ENCODE data around the gene ITGAL. TPM values are rescaled to one million over a fixed set of nuclear protein-coding genes. Genes with fewer than 3 reads are reported as not detected.
A peak's percentile ranks its signal among the peaks of the same experiment; 100 is the strongest.

Gene ITGAL
- total RNA-seq, 1 donor from 2014 or later = 14.5 TPM

DNA sequence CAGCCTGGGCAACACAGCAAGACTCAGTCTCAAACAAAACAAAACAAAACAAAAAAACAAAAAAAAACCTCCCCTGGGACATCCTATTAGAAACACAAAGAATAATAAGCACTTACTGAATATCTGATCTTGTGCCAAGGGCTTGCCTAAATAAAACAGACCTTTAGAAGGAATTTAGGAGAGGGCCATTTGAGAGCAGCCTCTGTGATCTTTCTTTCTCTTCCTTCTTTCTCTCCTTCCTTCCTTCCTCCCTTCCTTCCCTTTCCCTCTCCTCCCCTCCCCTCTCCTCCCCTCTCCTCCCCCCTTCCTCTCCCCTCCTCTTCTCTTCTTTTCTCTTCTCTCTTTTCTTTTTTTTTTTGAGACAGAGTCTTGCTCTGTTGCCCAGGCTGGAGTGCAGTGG, 12.3 kb downstream of the ITGAL start:
- ATAC-seq = no peak
- no peak for DNase-seq (ENCODE audit: low spot score)
- intact Hi-C loops (cut with DNase I) = no loop called here

DNA sequence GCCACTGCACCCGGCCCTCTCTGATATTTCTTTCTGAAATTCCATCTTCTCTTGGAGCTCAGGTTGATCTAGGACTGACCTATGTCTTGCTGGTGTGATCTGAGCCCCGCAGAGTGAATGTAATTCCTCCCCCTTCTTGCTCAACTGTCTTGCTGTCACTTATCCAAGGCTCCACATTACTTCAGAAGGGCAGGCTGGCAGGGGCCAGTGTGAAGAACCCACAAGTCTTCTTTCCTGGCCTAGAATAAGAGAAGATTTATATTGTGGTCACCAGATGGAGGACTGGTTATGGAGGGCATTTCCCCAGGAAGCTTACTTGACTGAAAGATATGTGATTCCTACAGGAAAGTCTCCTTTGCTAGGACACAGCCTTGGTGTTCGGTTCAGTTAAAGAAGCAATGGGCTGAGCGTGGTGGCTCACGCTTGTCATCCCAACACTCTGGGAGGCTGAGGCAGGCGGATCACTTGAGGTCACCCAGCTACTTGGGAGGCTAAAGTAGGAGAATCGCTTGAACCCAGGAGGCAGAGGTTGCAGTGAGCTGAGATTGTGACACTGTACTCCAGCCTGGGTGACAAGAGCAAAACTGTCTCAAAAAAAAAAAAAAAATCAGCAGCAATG, 13.4 kb downstream of the ITGAL start:
- intact Hi-C loops (cut with DNase I) = no loop called here
- ATAC-seq = no peak

DNA sequence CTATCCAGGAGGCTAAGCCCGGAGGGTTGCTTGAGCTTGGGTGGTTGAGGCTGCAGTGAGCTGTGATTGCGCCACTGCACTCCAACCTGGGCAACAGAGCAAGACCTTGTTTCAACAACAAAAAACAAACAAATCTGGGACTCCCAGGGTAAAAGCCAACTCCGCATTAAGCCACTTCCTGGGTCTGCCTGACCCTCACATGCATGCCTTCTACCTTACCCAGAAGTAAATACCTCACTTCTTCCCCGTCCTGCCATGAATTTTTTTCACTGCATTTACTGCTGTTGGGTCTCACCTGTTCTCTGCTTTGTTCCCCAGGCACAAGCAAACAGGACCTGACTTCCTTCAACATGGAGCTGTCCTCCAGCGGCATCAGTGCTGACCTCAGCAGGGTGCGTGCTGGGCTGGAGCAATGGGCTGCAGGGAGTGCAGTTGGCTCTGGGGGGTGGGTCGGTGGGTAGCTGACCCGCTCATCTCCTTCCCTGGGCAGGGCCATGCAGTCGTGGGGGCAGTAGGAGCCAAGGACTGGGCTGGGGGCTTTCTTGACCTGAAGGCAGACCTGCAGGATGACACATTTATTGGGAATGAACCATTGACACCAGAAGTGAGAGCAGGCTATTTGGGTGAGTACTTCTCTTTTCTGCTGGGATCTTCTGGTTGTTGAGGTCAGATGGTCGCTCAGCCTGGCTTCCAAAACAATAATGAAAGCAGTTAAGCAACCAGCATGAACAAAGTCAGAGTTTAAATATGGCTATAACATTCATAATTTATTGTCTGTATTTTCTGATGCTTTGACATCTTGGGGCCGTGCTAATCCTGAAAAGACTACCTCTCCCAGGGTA, 16.4 kb downstream of the ITGAL start:
- DNase-seq (ENCODE audit: low spot score) (no peak), ATAC-seq (no peak)
- intact Hi-C loops (cut with DNase I) = no loop called here

More for the DNA sequence above, 13.4 kb downstream of the ITGAL start:
- DNase-seq (ENCODE audit: low spot score) = no peak

DNA sequence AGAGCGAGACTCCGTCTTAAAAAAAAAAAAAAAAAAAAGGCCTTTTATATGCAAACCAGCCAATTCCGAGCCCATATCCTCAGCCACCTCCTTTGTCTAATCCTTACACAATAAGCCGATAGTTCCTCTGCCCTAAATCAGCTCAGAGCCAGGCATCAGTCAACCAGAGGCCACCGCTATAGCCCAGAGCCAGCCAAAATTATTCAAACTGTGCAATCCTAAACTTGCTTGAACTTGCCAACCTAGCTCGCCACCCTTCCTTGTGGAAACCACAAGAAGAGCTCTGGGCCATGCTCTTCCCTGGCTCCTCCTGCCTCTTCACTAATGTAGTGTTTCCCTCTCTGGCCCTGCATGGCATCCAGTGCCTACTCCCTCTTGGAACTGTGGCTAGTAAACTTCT, 17.7 kb downstream of the ITGAL start:
- DNase-seq (ENCODE audit: low spot score) = no peak
- ATAC-seq = peak; percentile 20
- intact Hi-C loops (cut with DNase I) = loop anchor here (10.0 kb wide), 1 partner anchor 45 kb away; the partner anchor contains the start of gene SEPHS2

DNA sequence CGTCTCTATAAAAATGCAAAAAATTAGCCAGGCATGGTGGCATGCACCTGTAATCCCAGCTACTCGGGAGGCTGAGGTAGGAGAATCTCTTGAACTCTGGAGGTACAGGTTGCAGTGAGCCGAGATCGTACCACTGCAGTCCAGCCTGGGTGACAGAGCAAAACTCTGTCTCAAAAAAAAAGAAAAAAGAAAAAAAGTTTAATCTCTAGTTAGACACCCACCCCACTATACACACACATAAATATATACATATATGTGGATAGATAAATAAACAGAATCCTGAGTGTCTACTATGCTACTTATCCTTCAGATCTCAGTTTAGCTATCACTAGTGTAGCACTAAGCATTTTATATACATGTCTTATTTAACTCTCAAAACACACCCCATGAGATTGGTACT, 18.7 kb downstream of the ITGAL start:
- no peak for DNase-seq (ENCODE audit: low spot score)
- intact Hi-C loops (cut with DNase I) = loop anchor here (10.0 kb wide), 1 partner anchor 46 kb away; the partner anchor contains the start of gene SEPHS2
- no peak for ATAC-seq

DNA sequence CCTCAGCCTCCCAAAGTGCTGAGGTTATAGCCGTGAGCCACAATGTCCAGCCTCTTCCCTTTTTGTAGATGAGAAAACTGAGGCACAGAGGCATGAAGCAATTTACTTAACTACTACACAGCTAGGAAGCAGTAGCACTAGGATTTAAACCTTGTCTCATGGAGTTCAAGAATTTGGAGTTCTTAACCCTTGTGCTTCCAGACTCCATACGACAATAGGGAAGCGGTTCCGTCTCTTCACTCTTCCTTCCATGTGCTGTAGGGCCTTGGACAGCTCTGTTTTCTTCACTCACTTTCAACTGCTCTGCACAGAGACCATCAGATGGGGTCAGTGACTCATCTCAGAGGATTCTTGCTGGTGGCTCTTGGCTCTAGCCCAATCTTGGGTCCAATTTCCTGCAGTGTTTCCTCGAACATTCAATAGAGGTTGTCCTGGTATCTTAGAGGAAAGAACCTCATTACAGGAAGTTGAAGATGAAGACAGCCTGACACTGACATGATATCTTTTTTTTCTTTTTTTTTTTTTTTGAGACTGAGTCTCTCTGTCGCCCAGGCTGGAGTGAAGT, 19.3 kb downstream of the ITGAL start:
- DNase-seq (ENCODE audit: low spot score) (no peak), ATAC-seq (no peak)
- intact Hi-C loops (cut with DNase I) = loop anchor here (10.0 kb wide), 1 partner anchor 47 kb away; the partner anchor contains the start of gene SEPHS2

DNA sequence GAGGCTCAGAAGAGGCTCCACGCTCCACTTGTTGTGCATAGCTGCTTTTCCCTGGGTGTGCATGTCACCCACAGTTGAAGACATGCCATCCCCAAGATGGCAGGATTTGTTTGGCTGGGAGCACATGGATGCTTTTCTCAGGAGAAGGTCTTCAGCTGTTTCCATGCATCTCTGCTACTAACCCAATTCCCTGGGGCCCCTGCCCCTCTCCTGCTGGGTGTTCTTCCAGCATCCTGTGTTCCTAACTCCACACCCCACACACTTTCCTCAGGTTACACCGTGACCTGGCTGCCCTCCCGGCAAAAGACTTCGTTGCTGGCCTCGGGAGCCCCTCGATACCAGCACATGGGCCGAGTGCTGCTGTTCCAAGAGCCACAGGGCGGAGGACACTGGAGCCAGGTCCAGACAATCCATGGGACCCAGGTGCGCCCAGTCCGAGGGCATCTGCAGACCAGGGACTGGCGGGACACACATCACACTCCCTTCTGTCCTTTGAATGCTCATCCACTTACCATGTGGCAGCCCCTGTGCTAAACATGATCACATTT, 21.5 kb downstream of the ITGAL start:
- intact Hi-C loops (cut with DNase I) = loop anchor here (10.0 kb wide), 1 partner anchor 49 kb away; the partner anchor contains the start of gene SEPHS2
- DNase-seq (ENCODE audit: low spot score) = no peak
- ATAC-seq = no peak

DNA sequence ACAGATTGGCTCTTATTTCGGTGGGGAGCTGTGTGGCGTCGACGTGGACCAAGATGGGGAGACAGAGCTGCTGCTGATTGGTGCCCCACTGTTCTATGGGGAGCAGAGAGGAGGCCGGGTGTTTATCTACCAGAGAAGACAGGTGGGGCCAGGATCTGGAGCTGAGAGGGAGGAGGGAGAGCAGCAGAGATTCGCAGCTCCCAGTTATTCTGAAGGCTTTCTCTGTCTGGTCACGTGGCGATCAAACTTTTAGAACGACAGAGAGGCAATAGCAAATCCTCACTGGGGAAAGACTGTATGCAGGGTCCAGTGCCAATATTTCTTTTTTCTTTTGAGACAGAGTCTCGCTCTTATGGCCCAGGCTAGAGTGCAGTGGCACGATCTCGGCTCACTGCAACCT, 22.2 kb downstream of the ITGAL start:
- no peak for DNase-seq (ENCODE audit: low spot score)
- intact Hi-C loops (cut with DNase I) = loop anchor here (10.0 kb wide), 1 partner anchor 50 kb away; the partner anchor contains the start of gene SEPHS2
- ATAC-seq = no peak

DNA sequence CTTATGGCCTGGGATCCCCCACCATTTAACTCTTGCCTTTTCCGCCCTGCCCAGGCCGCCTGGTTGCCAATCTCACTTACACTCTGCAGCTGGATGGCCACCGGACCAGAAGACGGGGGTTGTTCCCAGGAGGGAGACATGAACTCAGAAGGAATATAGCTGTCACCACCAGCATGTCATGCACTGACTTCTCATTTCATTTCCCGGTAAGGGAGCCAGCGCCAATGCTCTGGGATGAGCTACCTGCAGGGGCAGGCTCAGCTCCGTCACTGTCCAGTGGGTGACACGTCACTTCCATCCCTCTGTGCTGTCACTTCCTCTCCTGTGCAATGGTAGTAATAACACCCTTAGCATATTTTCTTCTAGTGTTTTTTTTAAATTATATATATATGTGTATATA, 26.7 kb downstream of the ITGAL start:
- intact Hi-C loops (cut with DNase I) = loop anchor here (10.0 kb wide), 1 partner anchor 54 kb away; the partner anchor contains the start of gene SEPHS2
- DNase-seq (ENCODE audit: low spot score) (no peak), ATAC-seq (no peak)

DNA sequence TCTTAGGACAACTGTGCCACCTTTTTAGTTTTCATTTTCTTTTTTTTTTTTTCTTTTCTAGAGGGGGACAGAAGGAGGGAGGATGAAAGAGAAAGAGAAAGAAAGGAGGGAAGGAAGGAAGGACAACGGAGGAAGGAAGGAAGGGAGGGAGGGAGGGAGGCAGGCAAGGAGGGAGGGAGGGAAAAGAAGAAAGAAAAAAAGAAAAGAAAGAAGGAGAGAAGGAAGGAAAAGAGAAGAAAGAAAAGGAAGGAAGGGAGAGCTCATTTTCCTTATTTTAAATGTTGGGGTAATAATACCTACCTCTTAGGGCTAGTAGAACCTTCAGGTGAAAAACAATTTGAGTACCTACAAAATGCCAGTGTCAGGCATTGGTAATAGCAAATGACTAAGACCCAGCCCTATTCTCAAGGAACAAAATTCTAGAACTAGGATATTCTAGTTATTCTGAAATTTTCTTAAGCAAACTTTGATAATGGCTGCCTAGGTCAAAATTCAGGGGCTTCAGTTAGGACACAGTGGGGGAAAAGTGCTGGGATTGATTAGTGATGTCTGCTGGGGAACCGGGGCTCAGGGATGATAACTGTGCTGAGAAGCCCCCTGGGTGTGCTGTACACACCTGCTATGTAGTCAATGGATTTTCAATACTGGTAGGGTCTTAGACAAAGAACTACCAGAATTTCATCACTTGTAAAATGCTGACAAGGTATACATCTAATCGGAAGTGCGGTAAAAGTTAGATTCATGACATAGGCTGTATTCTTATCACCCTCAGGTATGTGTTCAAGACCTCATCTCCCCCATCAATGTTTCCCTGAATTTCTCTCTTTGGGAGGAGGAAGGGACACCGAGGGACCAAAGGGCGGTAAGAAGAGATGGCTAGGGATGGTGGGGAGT, 31.1 kb downstream of the ITGAL start:
- intact Hi-C loops (cut with DNase I) = no loop called here
- no peak for ATAC-seq

DNA sequence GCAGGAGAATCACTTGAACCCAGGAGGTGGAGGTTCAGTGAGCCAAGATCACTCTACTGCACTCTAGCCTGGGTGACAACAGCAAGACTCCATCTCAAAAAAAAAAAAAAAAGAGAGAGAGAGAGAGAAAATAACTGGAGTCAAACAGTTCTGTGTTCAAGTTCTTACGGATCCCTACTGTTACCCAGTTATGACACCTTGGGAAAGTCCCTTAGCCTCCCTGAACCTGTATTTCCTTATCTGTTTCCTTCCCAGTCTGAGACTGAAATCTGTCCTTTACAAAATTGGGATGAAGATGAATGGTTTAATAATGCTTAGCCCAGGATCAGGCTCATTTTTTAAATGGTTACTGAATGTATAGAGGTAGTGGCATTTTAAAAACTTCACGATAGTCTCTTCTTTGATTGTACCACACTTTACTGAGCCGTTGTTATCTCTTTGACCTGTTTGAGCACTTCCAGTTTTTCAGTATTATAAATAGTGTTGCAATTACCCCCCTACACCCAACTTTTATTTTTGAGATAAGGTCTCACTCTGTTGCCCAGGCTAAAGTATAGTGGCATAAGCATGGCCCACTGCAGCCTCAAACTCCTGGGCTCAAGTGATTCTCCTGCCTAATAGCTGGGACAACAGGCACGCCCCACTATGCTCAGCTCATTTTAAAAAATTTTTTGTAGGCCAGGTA, 36.7 kb downstream of the ITGAL start:
- intact Hi-C loops (cut with DNase I) = no loop called here
- DNase-seq (ENCODE audit: low spot score) (no peak), ATAC-seq (no peak)

More for the DNA sequence above, 31.1 kb downstream of the ITGAL start:
- DNase-seq (ENCODE audit: low spot score) = no peak

DNA sequence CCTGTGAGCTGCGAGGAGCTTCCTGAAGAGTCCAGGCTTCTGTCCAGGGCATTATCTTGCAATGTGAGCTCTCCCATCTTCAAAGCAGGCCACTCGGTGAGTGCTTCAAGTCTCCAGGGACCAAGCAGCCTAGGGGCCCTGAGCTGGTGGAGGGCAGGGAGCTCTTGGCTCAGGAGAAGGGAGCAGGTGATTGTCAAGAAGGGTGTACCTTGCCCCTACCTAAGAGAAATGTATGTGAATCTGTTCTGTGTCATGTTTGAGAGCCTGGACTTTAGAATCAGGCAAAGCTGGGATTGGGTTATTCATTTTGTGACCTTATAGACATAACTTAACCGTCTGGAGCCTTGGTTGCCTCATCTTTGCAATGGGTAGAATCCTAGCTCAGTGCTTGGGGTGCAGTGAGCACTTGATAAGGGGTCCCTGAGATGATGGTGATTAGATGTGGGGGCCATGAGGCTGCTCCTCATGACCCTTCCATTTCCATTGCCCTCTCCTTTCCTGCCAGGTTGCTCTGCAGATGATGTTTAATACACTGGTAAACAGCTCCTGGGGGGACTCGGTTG, 37.9 kb downstream of the ITGAL start:
- intact Hi-C loops (cut with DNase I) = loop anchor here (10.0 kb wide), 1 partner anchor 86 kb away; no protein-coding TSS in a partner anchor
- ATAC-seq (no peak), DNase-seq (ENCODE audit: low spot score) (no peak)

DNA sequence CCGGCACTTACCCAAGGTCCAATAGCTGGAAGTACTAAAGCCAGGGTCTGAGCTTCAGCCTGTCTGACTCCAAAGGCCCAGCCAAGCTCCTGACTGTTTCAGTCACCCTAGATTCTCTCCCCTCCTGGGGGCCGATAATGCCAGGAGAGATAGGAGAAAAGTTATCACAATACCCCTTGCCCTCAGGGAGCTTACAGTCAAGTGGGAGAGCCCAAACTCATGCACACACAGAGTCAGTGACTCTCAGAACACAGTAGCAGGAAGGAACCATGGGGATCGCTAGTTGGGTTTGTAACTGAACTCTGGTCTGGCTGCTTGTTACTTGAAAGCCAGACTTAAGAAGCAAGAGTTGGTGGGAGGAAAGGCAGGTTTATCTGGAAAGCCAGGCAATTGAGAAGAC, 39.0 kb downstream of the ITGAL start:
- intact Hi-C loops (cut with DNase I) = loop anchor here (10.0 kb wide), 1 partner anchor 87 kb away; no protein-coding TSS in a partner anchor
- DNase-seq (ENCODE audit: low spot score) (no peak), ATAC-seq (no peak)

DNA sequence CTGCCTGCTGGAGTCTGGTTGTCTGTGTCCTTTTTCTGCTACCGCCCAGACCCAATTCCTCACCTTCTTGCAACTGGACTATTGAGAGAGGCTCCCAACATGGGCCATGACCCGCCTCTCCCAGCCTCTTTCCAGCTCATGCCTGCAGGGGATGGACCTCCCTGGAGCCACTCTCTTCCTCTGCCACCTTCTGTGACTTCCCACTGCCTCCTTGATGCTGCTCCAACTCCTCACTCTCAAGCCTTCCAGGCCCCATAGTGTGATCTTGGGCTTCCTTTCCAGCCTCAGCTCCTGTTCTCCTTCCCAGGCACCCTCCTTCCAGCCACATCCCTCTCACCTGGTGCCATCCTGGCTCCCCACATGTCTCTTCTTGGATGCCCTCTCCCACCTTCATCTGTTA, 42.7 kb downstream of the ITGAL start:
- no peak for ATAC-seq
- intact Hi-C loops (cut with DNase I) = loop anchor here (10.0 kb wide), 1 partner anchor 90 kb away; no protein-coding TSS in a partner anchor
- no peak for DNase-seq (ENCODE audit: low spot score)

DNA sequence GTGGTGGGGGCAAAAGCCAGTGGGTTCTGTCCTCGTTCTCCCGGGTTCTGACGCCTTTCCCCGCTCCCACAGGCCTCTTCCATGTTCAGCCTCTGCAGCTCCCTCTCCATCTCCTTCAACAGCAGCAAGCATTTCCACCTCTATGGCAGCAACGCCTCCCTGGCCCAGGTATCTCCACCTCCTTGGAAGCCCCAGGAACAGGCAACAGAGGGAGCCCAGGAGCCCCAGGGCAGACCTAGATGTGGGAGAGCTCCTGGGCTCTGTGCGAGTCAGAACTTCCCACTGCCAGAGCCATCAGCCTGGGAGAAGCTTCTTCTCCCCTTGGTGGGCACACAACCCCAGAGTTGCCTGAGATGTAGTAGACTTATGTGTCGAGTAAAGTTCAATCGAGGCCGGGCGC, 46.0 kb downstream of the ITGAL start:
- no peak for ATAC-seq
- intact Hi-C loops (cut with DNase I) = loop anchor here (10.0 kb wide), 1 partner anchor 94 kb away; no protein-coding TSS in a partner anchor
- no peak for DNase-seq (ENCODE audit: low spot score)

DNA sequence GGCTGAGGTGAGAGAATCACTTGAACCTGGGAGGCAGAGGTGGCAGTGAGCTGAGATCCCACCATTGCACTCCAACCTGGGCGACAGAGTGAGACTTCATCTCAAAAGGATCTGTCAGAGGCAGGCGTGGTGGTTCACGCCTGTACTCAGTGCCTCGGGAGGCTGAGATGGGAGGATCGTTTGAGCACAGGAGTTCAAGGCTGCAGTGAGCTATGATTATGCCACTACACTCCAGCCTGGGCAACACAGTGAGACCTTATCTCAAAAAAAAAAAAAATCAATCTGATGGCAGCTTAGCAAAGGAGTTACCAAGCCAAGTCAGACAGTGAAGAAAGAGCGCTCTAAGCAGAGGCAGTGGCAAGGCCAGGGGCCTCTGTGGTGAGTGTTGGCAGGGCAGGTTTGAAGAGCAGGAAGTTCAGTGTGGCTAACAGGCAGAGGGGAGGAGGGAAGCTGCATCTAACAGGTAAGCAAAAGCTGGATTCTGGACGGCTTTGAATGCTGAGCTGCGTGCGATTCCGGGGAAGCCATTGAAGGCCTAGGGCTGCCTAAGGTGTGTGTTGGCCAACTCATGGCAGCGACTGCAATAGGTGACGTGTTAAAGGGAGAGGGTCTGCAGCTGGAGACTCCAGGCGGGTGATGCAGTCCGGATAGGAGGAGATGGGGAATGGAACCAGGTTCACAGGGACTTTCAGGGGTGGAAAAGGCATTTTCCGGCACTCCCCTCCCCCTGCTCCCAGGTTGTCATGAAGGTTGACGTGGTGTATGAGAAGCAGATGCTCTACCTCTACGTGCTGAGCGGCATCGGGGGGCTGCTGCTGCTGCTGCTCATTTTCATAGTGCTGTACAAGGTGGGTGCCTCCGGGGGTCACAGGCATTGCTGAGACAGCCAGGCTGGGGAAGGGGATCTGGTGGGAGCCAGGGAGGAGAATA, 46.8 kb downstream of the ITGAL start:
- ATAC-seq = no peak
- intact Hi-C loops (cut with DNase I) = loop anchor here (10.0 kb wide), 1 partner anchor 95 kb away; no protein-coding TSS in a partner anchor

More for the DNA sequence above, 46.8 kb downstream of the ITGAL start:
- no peak for DNase-seq (ENCODE audit: low spot score)

Measured in sciatic nerve (tissue), 2 donors.